GM23248 (cell line): ENCODE results near the gene ETNPPL. TPM values are rescaled to one million over a fixed set of nuclear protein-coding genes. Genes with fewer than 3 reads are reported as not detected.

Experiments
- DNase-seq: peaks from one replicate; pipeline ENCODE4 v3.0.0-alpha.2; 2015
- H2AFZ ChIP-seq: fragments of 200-600 bp; sonication (generic); 2 replicates; pipeline ENCODE4 v1.6.1; 2016; ENCODE audit warnings: antibody characterized with exemption
- H3F3A ChIP-seq: fragments of 200-600 bp; sonication (generic); 2 replicates; pipeline ENCODE4 v1.6.1; 2016; ENCODE audit warnings: mild to moderate bottlenecking, antibody characterized with exemption, mixed run types; ENCODE audit not compliant: insufficient read depth
- H3K27ac ChIP-seq: fragments of 200-600 bp; sonication (generic); 2 replicates; pipeline ENCODE4 v1.5.1; 2016; ENCODE audit warnings: mild to moderate bottlenecking
- H3K27me3 ChIP-seq: fragments of 200-600 bp; sonication (generic); replicated peaks from 2 replicates; pipeline ENCODE4 v1.6.1; 2016; ENCODE audit warnings: mild to moderate bottlenecking; ENCODE audit not compliant: insufficient read depth
- H3K36me3 ChIP-seq: fragments of 200-600 bp; sonication (generic); 2 replicates; pipeline ENCODE4 v1.6.1; 2016; ENCODE audit warnings: low read depth, mild to moderate bottlenecking
- H3K4me1 ChIP-seq: fragments of 200-600 bp; sonication (generic); 2 replicates; pipeline ENCODE4 v1.6.1; 2016; ENCODE audit warnings: mild to moderate bottlenecking; ENCODE audit not compliant: insufficient read depth
- H3K4me2 ChIP-seq: fragments of 200-600 bp; sonication (generic); one replicate; pipeline ENCODE4 v1.6.1; 2016; ENCODE audit warnings: mild to moderate bottlenecking; ENCODE audit not compliant: unreplicated experiment
- H3K4me3 ChIP-seq: fragments of 200-600 bp; sonication (generic); 2 replicates; pipeline ENCODE4 v1.5.1; 2016; ENCODE audit warnings: mild to moderate bottlenecking
- H3K79me2 ChIP-seq: fragments of 200-600 bp; sonication (generic); 2 replicates; pipeline ENCODE4 v1.6.1; 2016; ENCODE audit warnings: mild to moderate bottlenecking; ENCODE audit not compliant: insufficient read depth
- H3K9ac ChIP-seq: fragments of 200-600 bp; sonication (generic); 2 replicates; pipeline ENCODE4 v1.6.1; 2016; ENCODE audit warnings: mild to moderate bottlenecking
- H3K9me2 ChIP-seq: fragments of 200-600 bp; sonication (generic); 2 replicates; pipeline ENCODE4 v1.6.1; 2016; ENCODE audit warnings: mixed run types, mild to moderate bottlenecking, moderate library complexity; ENCODE audit not compliant: insufficient read depth
- H3K9me3 ChIP-seq: fragments of 200-600 bp; sonication (generic); one replicate; pipeline ENCODE4 v1.6.1; 2017; ENCODE audit warnings: low read depth
- H4K20me1 ChIP-seq: fragments of 200-600 bp; sonication (generic); 2 replicates; pipeline ENCODE4 v1.6.0; 2016; ENCODE audit not compliant: insufficient read depth
- EZH2 ChIP-seq: fragments of 200-600 bp; sonication (generic); IDR thresholded peaks from 2 replicates; pipeline ENCODE4 v1.6.1; 2018; ENCODE audit warnings: antibody characterized with exemption, mild to moderate bottlenecking; ENCODE audit not compliant: insufficient read depth, poor library complexity, severe bottlenecking
- EZH2phosphoT487 ChIP-seq: fragments of 200-600 bp; sonication (generic); IDR thresholded peaks from 2 replicates; pipeline ENCODE4 v1.6.1; 2018; ENCODE audit warnings: antibody characterized with exemption, moderate library complexity, mild to moderate bottlenecking, low read depth; ENCODE audit not compliant: insufficient read depth
- WGBS, 2 experiments: methylation state at CpG; one replicate each; pipeline ENCODE4 v1.1.6; 2015 to 2017; ENCODE audit warnings: low lambda C conversion rate in 2 of 2, low coverage in 1 of 2; ENCODE audit errors: missing lambda C conversion rate in 2 of 2; 5-methylcytosine and 5-hydroxymethylcytosine counted together
- in situ Hi-C: fragments of 300-500 bp; cut with MboI; formaldehyde crosslinking; loops from 2 replicates; pipeline ENCODE4 v1.15.0; 2020
- polyA plus RNA-seq: library from polyadenylated mRNA; unstranded; fragments of >200 nt; fragmentation: Nextera tagmentation; extraction: Ambion mirVana; gene quantifications from 2 replicates; pipeline ENCODE4 v1.2.1, GENCODE V29; 2016
- total RNA-seq: library from RNA; depleted of rRNA; stranded (reverse); fragments of >200 nt; shearing (Covaris generic); gene quantifications from 2 replicates; pipeline ENCODE4 v1.2.3, GENCODE V29; 2014; rRNA removed

Gene ETNPPL
- total RNA-seq (not detected in 2 replicates), polyA plus RNA-seq (not detected in 2 replicates)

- H3K9ac ChIP-seq = no peak within 1 kb of the TSS; the same call in 1 of the 2 replicates
- peak within 1 kb of the TSS; percentile 86 for H3K4me2 ChIP-seq
- no peak within 1 kb of the TSS for H3K27ac ChIP-seq
- H3F3A ChIP-seq = no peaks in the 10 kb centered on the region
- DNase-seq = peak; percentile 41
- H3K36me3 ChIP-seq = no peaks in the 10 kb centered on the region
- no peaks in the 10 kb centered on the region for H3K79me2 ChIP-seq
- in situ Hi-C loops = no loop called here
- H3K9me2 ChIP-seq = no peaks in the 10 kb centered on the region
- H3K9me3 ChIP-seq = no peaks in the 10 kb centered on the region
- H3K4me1 ChIP-seq = no peaks in the 10 kb centered on the region
- H3K27me3 ChIP-seq = peaks cover 36% of the 10 kb centered on the region
- H4K20me1 ChIP-seq = no peaks in the 10 kb centered on the region
- 1 to 3% methylated on average over 60 to 61 of the region's 61 CpGs for WGBS, 2 experiments
- H2AFZ ChIP-seq = peak within 1 kb of the TSS; percentile 80
- H3K4me3 ChIP-seq = peak within 1 kb of the TSS; percentile 71
- TF ChIP-seq EZH2 (no peak), EZH2phosphoT487 (no peak)
These were observed at the start of gene ETNPPL for GRCh38 chr4:108762559-108763225. Gene ETNPPL (minus strand): TSS chr4:108763053. CDS start chr4:108762898, 155 bp downstream.

GRCh38 chr4:108811486-108811885, 48.6 kb upstream of the ETNPPL start:
- no peak for TF ChIP-seq EZH2phosphoT487
- TF ChIP-seq EZH2 = no peak
- Histone ChIP-seq H3K4me1 (no peaks in the 10 kb centered on the region), H3K4me2 (no peak overlapping the region), H4K20me1 (no peaks in the 10 kb centered on the region), H3K27me3 (no peaks in the 10 kb centered on the region), H2AFZ (0 out of 2 replicates have a peak overlapping the region, but pooled peaks have one; percentile 25), H3F3A (no peaks in the 10 kb centered on the region), H3K9me3 (no peaks in the 10 kb centered on the region), H3K79me2 (no peaks in the 10 kb centered on the region), H3K4me3 (no peak overlapping the region), H3K36me3 (no peaks in the 10 kb centered on the region), H3K27ac (no peak overlapping the region), H3K9me2 (no peaks in the 10 kb centered on the region; the same call in 1 of the 2 replicates), H3K9ac (no peak overlapping the region)
- WGBS, 2 experiments = 77 to 93% methylated on average over 1 of the region's 1 CpG
- in situ Hi-C loops = no loop called here
- peak; percentile 31 for DNase-seq

GRCh38 chr4:108810087-108810486, 47.2 kb upstream of the ETNPPL start:
- H3K27me3 ChIP-seq = no peaks in the 10 kb centered on the region
- no peak for TF ChIP-seq EZH2phosphoT487
- TF ChIP-seq EZH2 = no peak
- H3K4me2 ChIP-seq = no peak overlapping the region
- H3K36me3 ChIP-seq = no peaks in the 10 kb centered on the region
- no peak overlapping the region for H3K9ac ChIP-seq
- no peaks in the 10 kb centered on the region for H4K20me1 ChIP-seq
- H3K9me2 ChIP-seq = no peaks in the 10 kb centered on the region; the same call in 1 of the 2 replicates
- no peak overlapping the region for H3K4me3 ChIP-seq
- H2AFZ ChIP-seq = no peak overlapping the region
- no peak overlapping the region for H3K27ac ChIP-seq
- WGBS, 2 experiments = 88 to 94% methylated on average over 1 of the region's 1 CpG
- H3K9me3 ChIP-seq = no peaks in the 10 kb centered on the region
- no peaks in the 10 kb centered on the region for H3K79me2 ChIP-seq
- no peak for DNase-seq
- no peaks in the 10 kb centered on the region for H3F3A ChIP-seq
- in situ Hi-C loops = no loop called here
- H3K4me1 ChIP-seq = no peaks in the 10 kb centered on the region

GRCh38 chr4:108804648-108805273, 41.9 kb upstream of the ETNPPL start:
- Histone ChIP-seq H3K9me3 (no peaks in the 10 kb centered on the region), H3F3A (no peaks in the 10 kb centered on the region), H3K4me1 (no peaks in the 10 kb centered on the region), H3K4me3 (no peak overlapping the region), H3K27me3 (no peaks in the 10 kb centered on the region), H3K9ac (no peak overlapping the region), H4K20me1 (no peaks in the 10 kb centered on the region), H3K27ac (no peak overlapping the region), H3K9me2 (no peaks in the 10 kb centered on the region), H3K36me3 (no peaks in the 10 kb centered on the region), H3K4me2 (no peak overlapping the region), H3K79me2 (no peaks in the 10 kb centered on the region), H2AFZ (no peak overlapping the region)
- in situ Hi-C loops = no loop called here
- WGBS, 2 experiments = 7 to 9% methylated on average over 5 of the region's 5 CpGs
- TF ChIP-seq EZH2 = no peak
- TF ChIP-seq EZH2phosphoT487 = no peak
- no peak for DNase-seq
